B cell (primary cell): ENCODE results near the gene DBP. TPM values are rescaled to one million over a fixed set of nuclear protein-coding genes. Genes with fewer than 3 reads are reported as not detected.

Experiments
- ATAC-seq: fragments of 200-7000 bp; cut with Tn5 transposase; one replicate; pipeline ENCODE4 v1.10.0; 2021; ENCODE audit warnings: low read depth, mild to moderate bottlenecking, moderate number of reproducible peaks, moderate library complexity
- CTCF ChIA-PET: fragments of 350-600 bp; sonication (Branson Sonifier 250); formaldehyde crosslinking; loops from one replicate; lab custom pipeline; 2021; ENCODE audit warnings: antibody characterized with exemption, inconsistent platforms; lab: Charles Lee
- POLR2A ChIA-PET: fragments of 350-600 bp; sonication (Branson Sonifier 250); formaldehyde crosslinking; loops from one replicate; lab custom pipeline; 2021; ENCODE audit warnings: antibody characterized with exemption; lab: Charles Lee
- DNase-seq: peaks from one replicate; pipeline ENCODE4 v3.0.0; 2013
- H2AFZ ChIP-seq: 2 replicates; pipeline ENCODE4 v1.6.1; 2012; ENCODE audit warnings: mild to moderate bottlenecking, low read depth, low read length; ENCODE audit not compliant: insufficient read depth, poor library complexity, severe bottlenecking
- H3K27ac ChIP-seq, 2 donors: 1 replicate in 1 of 2; 2 replicates in 1 of 2; pipeline ENCODE4 v1.5.1; 2012 to 2013; ENCODE audit warnings: low read length in 2 of 2, mild to moderate bottlenecking in 2 of 2, moderate library complexity in 1 of 2
- H3K27me3 ChIP-seq, 4 experiments: fragments of 200-600 bp in 1 of 4; sonication (generic) in 1 of 4; replicated peaks in 1 of 4; 1 replicate in 2 of 4; 2 replicates in 2 of 4; pipeline versions ENCODE4 v1.6.1 to v1.7.0; 2013 to 2016; ENCODE audit warnings: low read length in 3 of 4, mild to moderate bottlenecking in 2 of 4, mixed read lengths in 1 of 4, moderate library complexity in 1 of 4; ENCODE audit not compliant: insufficient read depth in 4 of 4, control insufficient read depth in 3 of 4; ENCODE audit errors: control extremely low read depth in 1 of 4
- H3K36me3 ChIP-seq, 2 experiments: replicated peaks in 1 of 2; 1 replicate in 1 of 2; 2 replicates in 1 of 2; pipeline versions ENCODE4 v1.6.1 to v1.7.1; 2013; ENCODE audit warnings: low read length in 1 of 2; ENCODE audit not compliant: insufficient read depth in 2 of 2, control insufficient read depth in 1 of 2; ENCODE audit errors: control extremely low read depth in 1 of 2, extremely low read depth in 1 of 2
- H3K4me1 ChIP-seq, 2 donors: fragments of 200-600 bp in 1 of 2; sonication (generic) in 1 of 2; 1 replicate in 1 of 2; 2 replicates in 1 of 2; pipeline versions ENCODE4 v1.5.1 to v1.6.1; 2013 to 2017; ENCODE audit warnings: low read length in 2 of 2; ENCODE audit not compliant: control insufficient read depth in 2 of 2, insufficient read depth in 2 of 2
- H3K4me2 ChIP-seq: replicated peaks from 2 replicates; pipeline ENCODE3; 2012; ENCODE audit warnings: mild to moderate bottlenecking, low read depth, low read length; ENCODE audit not compliant: poor library complexity, severe bottlenecking
- H3K4me3 ChIP-seq, 5 experiments: fragments of 200-600 bp in 1 of 5; sonication (generic) in 1 of 5; 1 replicate in 3 of 5; 2 replicates in 2 of 5; pipeline versions ENCODE4 v1.5.1 to v1.7.0; 2011 to 2016; ENCODE audit warnings: low read length in 4 of 5, mild to moderate bottlenecking in 4 of 5, low read depth in 2 of 5, control low read depth in 1 of 5, moderate library complexity in 1 of 5; ENCODE audit not compliant: insufficient read depth in 1 of 5; ENCODE audit errors: control extremely low read depth in 1 of 5, extremely low read depth in 1 of 5
- H3K79me2 ChIP-seq: fragments of 200-600 bp; sonication (generic); one replicate; pipeline ENCODE4 v1.6.0; 2016; ENCODE audit warnings: low read length; ENCODE audit not compliant: control insufficient read depth, insufficient read depth
- H3K9ac ChIP-seq: fragments of 200-600 bp; sonication (generic); 2 replicates; pipeline ENCODE4 v1.6.1; 2017; ENCODE audit warnings: mild to moderate bottlenecking, low read length, moderate library complexity
- H3K9me3 ChIP-seq, 3 donors: one replicate each; pipeline versions ENCODE4 v1.6.1 to v1.7.1; 2013; ENCODE audit warnings: low read length in 2 of 3; ENCODE audit not compliant: control insufficient read depth in 2 of 3, insufficient read depth in 1 of 3; ENCODE audit errors: control extremely low read depth in 1 of 3
- H4K20me1 ChIP-seq: 2 replicates; pipeline ENCODE4 v1.6.0; 2012; ENCODE audit warnings: mild to moderate bottlenecking, low read length; ENCODE audit not compliant: insufficient read depth, control insufficient read depth, poor library complexity, severe bottlenecking
- H3K27ac Mint-ChIP-seq: one replicate; pipeline ENCODE4 v1.8.0; 2021; ENCODE audit warnings: mixed read lengths
- H3K27me3 Mint-ChIP-seq: one replicate; pipeline ENCODE4 v1.8.0; 2021; ENCODE audit warnings: mixed read lengths
- H3K4me1 Mint-ChIP-seq: one replicate; pipeline ENCODE4 v1.8.0; 2021; ENCODE audit warnings: mixed read lengths
- H3K4me3 Mint-ChIP-seq: one replicate; pipeline ENCODE4 v1.8.0; 2021; ENCODE audit warnings: mixed read lengths
- H3K9me3 Mint-ChIP-seq: one replicate; pipeline ENCODE4 v1.8.0; 2022; ENCODE audit warnings: mixed read lengths; ENCODE audit not compliant: insufficient read depth
- EZH2 ChIP-seq: IDR thresholded peaks from 2 replicates; pipeline ENCODE4 v1.6.1; 2012; ENCODE audit warnings: borderline replicate concordance, low read depth, mild to moderate bottlenecking, moderate library complexity, low read length; ENCODE audit not compliant: insufficient read depth, poor library complexity, severe bottlenecking
- WGBS: methylation state at CpG from one replicate; pipeline ENCODE4 v1.1.5; 2013; ENCODE audit warnings: missing lambda C conversion rate; ENCODE audit not compliant: insufficient coverage; 5-methylcytosine and 5-hydroxymethylcytosine counted together
- intact Hi-C: fragments of 100-400 bp; cut with micrococcal nuclease; formaldehyde crosslinking; loops from one replicate; pipeline ENCODE4 v1.10.0; 2022
- polyA plus RNA-seq: library from polyadenylated mRNA; depleted of rRNA; stranded (reverse); fragments of >200 nt; gene quantifications from 2 replicates; pipeline ENCODE4 v1.2.3, GENCODE V29; 2012
- total RNA-seq, 2 donors: library from RNA; stranded (reverse); fragments of 120-200 nt in 1 of 2; gene quantifications; 1 replicate in 1 of 2; 2 replicates in 1 of 2; pipeline versions ENCODE4 v1.2.3 to v1.2.4, GENCODE V29; 2013 to 2022
- TF ChIP-seq, protein P1 (sequence below): fragments of 200-600 bp; IDR thresholded peaks from one replicate; pipeline ENCODE4 v1.8.0; 2022; ENCODE audit warnings: antibody characterized with exemption, mild to moderate bottlenecking

DBP gene
- total and polyA plus RNA-seq, 2 donors (not counting 1 experiment from before 2014, with no cell fraction given): 23.5 to 33.0 TPM

DNA sequence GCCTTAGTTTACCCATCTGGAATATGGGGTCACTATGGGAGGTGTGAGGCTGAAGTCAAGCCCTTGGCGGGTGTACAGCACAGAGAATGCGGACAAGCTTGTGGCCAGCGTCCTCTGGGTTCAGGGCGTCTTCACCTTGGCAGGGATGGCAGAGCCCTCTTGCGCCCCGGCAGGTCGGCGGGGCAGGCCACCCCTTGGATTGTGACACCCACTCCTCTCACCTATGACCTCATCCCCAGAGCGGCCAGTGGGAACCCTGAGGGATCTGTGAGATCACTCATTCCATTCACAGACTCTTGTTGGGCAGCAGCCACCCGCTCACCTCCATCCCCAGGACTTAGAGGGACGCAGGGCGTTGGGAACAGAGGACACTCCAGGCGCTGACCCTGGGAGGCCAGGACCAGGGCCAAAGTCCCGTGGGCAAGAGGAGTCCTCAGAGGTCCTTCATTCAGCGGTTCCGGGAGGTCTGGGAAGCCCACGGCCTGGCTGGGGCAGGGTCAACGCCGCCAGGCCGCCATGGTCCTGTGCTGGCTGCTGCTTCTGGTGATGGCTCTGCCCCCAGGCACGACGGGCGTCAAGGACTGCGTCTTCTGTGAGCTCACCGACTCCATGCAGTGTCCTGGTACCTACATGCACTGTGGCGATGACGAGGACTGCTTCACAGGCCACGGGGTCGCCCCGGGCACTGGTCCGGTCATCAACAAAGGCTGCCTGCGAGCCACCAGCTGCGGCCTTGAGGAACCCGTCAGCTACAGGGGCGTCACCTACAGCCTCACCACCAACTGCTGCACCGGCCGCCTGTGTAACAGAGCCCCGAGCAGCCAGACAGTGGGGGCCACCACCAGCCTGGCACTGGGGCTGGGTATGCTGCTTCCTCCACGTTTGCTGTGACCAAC is 30.5 kb downstream of the DBP start, which contains the start of gene SPACA4:
Gene SPACA4 (plus strand): TSS at position 280 of the 896 bp plus-strand sequence. CDS start 237 bp downstream, at position 517.
- H3K27me3 Mint-ChIP-seq: no peaks in the 10 kb centered on the region
- intact Hi-C loops: no loop called here
- ChIA-PET CTCF (interaction anchor here (0.7 to 4.8 kb wide), 10 partner anchors 11 to 273 kb away, joined by 3 to 51 read pairs (median 13); partner anchors contain the start of genes CA11, GRWD1, RPL18 and SPHK2), POLR2A (no interaction called here)
- H3K27ac ChIP-seq: no peak within 1 kb of the TSS
- H3K27ac Mint-ChIP-seq: no peak within 1 kb of the TSS
- H3K9me3 ChIP-seq: no peaks in the 10 kb centered on the region
- no peak for TF ChIP-seq EZH2
- TF ChIP-seq, protein P1, sequence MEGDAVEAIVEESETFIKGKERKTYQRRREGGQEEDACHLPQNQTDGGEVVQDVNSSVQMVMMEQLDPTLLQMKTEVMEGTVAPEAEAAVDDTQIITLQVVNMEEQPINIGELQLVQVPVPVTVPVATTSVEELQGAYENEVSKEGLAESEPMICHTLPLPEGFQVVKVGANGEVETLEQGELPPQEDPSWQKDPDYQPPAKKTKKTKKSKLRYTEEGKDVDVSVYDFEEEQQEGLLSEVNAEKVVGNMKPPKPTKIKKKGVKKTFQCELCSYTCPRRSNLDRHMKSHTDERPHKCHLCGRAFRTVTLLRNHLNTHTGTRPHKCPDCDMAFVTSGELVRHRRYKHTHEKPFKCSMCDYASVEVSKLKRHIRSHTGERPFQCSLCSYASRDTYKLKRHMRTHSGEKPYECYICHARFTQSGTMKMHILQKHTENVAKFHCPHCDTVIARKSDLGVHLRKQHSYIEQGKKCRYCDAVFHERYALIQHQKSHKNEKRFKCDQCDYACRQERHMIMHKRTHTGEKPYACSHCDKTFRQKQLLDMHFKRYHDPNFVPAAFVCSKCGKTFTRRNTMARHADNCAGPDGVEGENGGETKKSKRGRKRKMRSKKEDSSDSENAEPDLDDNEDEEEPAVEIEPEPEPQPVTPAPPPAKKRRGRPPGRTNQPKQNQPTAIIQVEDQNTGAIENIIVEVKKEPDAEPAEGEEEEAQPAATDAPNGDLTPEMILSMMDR: no peak
- no peak within 1 kb of the TSS for H3K4me3 ChIP-seq
- no peak within 1 kb of the TSS for H3K4me2 ChIP-seq
- DNase-seq: no peak
- H3K79me2 ChIP-seq: no peaks in the 10 kb centered on the region
- no peaks in the 10 kb centered on the region for H4K20me1 ChIP-seq
- H3K27me3 ChIP-seq: no peaks in the 10 kb centered on the region
- 95% methylated on average over 38 of the region's 39 CpGs for WGBS
- H3K4me1 ChIP-seq: peaks cover 0 to 8% of the 10 kb centered on the region in 2 donors
- no peaks in the 10 kb centered on the region for H3K9me3 Mint-ChIP-seq
- no peak within 1 kb of the TSS for H3K9ac ChIP-seq
- H3K4me3 Mint-ChIP-seq: no peak within 1 kb of the TSS
- peaks cover 5% of the 10 kb centered on the region for H3K4me1 Mint-ChIP-seq
- no peak within 1 kb of the TSS for H2AFZ ChIP-seq
- H3K36me3 ChIP-seq: no peaks in the 10 kb centered on the region
- no peak for ATAC-seq

DNA sequence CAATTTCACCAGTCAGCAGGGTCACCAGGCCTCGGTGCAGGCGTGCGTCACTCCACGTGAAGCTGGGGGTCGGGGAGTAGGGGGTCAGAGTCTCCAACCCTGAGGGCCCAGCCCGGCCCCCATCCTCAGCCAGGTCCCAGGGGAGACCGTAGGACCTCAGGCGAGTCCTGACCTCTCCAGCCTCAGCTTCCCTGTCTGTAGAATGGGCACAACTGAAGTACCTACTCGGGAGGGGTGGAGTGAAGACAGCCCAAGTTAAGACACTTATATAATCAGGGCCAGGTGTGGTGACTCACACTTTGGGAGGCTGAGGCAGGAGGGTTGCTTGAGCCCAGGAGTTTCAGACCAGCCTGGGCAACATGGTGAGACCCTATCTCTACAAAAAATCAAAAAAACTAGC is 33.3 kb downstream of the DBP start:
- Histone ChIP-seq H3K36me3 (no peaks in the 10 kb centered on the region), H3K4me2 (no peak overlapping the region), H4K20me1 (no peaks in the 10 kb centered on the region), H3K27me3 (peaks cover 0 to 3% (median 0%) of the 10 kb centered on the region in 4 experiments), H3K4me3 (no peak overlapping the region), H3K9ac (no peak overlapping the region), H3K27ac (no peak overlapping the region), H3K79me2 (no peaks in the 10 kb centered on the region), H3K4me1 (peaks cover 0 to 5% of the 10 kb centered on the region in 2 donors), H2AFZ (no peak overlapping the region), H3K9me3 (no peaks in the 10 kb centered on the region)
- peaks cover under 1% of the 10 kb centered on the region for H3K27me3 Mint-ChIP-seq
- TF ChIP-seq EZH2: no peak
- TF ChIP-seq, protein P1: no peak
- DNase-seq (peak; percentile 7), ATAC-seq (no peak)
- no peaks in the 10 kb centered on the region for H3K9me3 Mint-ChIP-seq
- ChIA-PET CTCF (no interaction called here), POLR2A (no interaction called here)
- H3K4me1 Mint-ChIP-seq: peaks cover 3% of the 10 kb centered on the region
- intact Hi-C loops: no loop called here
- 97% methylated on average over 6 of the region's 9 CpGs for WGBS
- no peak overlapping the region for H3K27ac Mint-ChIP-seq
- no peak overlapping the region for H3K4me3 Mint-ChIP-seq
